ENCODE data around the gene GSTK1. TPM values are rescaled to one million over a fixed set of nuclear protein-coding genes. Genes with fewer than 3 reads are reported as not detected.

The GSTK1 gene
- polyA plus RNA-seq, 1 donor (not counting 4 experiments of a cell fraction or from before 2014, with no cell fraction given), result 133 TPM

- FAIRE-seq (no peak), DNase-seq (ENCODE audit: low read depth, low spot score) (no peak)
- no peak overlapping the region for H3K27ac ChIP-seq (ENCODE audit: control insufficient read depth, insufficient read depth, low read length)
- no peaks in the 10 kb centered on the region for H3K79me2 ChIP-seq (ENCODE audit: control insufficient read depth, insufficient read depth, low read length)
- H3K9ac ChIP-seq (ENCODE audit: control insufficient read depth, extremely low read depth, insufficient read depth, low read length), result no peak overlapping the region
- no peak overlapping the region for H3K4me3 ChIP-seq (ENCODE audit: control insufficient read depth in 2 of 3, extremely low read depth in 1 of 3, insufficient read depth in 2 of 3, low read depth in 1 of 3, low read length in 3 of 3)
- peaks cover 11% of the 10 kb centered on the region for H3K27me3 ChIP-seq (ENCODE audit: control insufficient read depth, extremely low read depth, insufficient read depth, low read length)
- H2AFZ ChIP-seq (ENCODE audit: control insufficient read depth, low read length), result no peak overlapping the region
- no peak overlapping the region for H3K4me2 ChIP-seq (ENCODE audit: control insufficient read depth, extremely low read depth, insufficient read depth, low read depth, low read length)
- H3K4me1 ChIP-seq (ENCODE audit: control insufficient read depth, extremely low read depth, insufficient read depth, low read length), result no peaks in the 10 kb centered on the region
- H3K36me3 ChIP-seq (ENCODE audit: control insufficient read depth in 2 of 2, extremely low read depth in 1 of 2, insufficient read depth in 2 of 2, low read length in 2 of 2), result no peaks in the 10 kb centered on the region
- dilution Hi-C loops (cut with MboI; ENCODE audit: extremely low pct_ligation_motif_present, low sequenced_read_pairs), result loop anchor here (25.0 kb wide), 1 partner anchor 409 kb away; no protein-coding TSS in a partner anchor
- no peaks in the 10 kb centered on the region for H3K9me3 ChIP-seq (ENCODE audit: control insufficient read depth, low read depth, low read length)
- H3K9me1 ChIP-seq (ENCODE audit: control insufficient read depth, extremely low read depth, insufficient read depth, low read length), result no peaks in the 10 kb centered on the region
- no peak for TF ChIP-seq EZH2 (IDR thresholded peaks at IDR 0.05; ENCODE audit: low read length)
- TF ChIP-seq, protein P1, sequence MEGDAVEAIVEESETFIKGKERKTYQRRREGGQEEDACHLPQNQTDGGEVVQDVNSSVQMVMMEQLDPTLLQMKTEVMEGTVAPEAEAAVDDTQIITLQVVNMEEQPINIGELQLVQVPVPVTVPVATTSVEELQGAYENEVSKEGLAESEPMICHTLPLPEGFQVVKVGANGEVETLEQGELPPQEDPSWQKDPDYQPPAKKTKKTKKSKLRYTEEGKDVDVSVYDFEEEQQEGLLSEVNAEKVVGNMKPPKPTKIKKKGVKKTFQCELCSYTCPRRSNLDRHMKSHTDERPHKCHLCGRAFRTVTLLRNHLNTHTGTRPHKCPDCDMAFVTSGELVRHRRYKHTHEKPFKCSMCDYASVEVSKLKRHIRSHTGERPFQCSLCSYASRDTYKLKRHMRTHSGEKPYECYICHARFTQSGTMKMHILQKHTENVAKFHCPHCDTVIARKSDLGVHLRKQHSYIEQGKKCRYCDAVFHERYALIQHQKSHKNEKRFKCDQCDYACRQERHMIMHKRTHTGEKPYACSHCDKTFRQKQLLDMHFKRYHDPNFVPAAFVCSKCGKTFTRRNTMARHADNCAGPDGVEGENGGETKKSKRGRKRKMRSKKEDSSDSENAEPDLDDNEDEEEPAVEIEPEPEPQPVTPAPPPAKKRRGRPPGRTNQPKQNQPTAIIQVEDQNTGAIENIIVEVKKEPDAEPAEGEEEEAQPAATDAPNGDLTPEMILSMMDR (optimal IDR thresholded peaks at IDR 0.05 in 1 of 3, IDR thresholded peaks at IDR 0.05 in 1 of 3, conservative IDR thresholded peaks at IDR 0.05 in 1 of 3; ENCODE audit: extremely low read depth in 1 of 3, insufficient read depth in 2 of 3, low read length in 3 of 3), result no peak
- no peaks in the 10 kb centered on the region for H4K20me1 ChIP-seq (ENCODE audit: control insufficient read depth, extremely low read depth, insufficient read depth, low read length)
Observed at GRCh38 chr7:143221286-143221685, 42.0 kb upstream of the GSTK1 start.

GRCh38 chr7:143221737-143222136 lies 41.5 kb upstream of the GSTK1 start, which contains the start of gene TAS2R40:
Gene TAS2R40 (plus strand): TSS chr7:143222037. CDS start chr7:143222079, 42 bp downstream.
- Histone ChIP-seq H3K4me2 (ENCODE audit: control insufficient read depth, extremely low read depth, insufficient read depth, low read depth, low read length) (no peak within 1 kb of the TSS), H3K27me3 (ENCODE audit: control insufficient read depth, extremely low read depth, insufficient read depth, low read length) (peaks cover 11% of the 10 kb centered on the region), H3K4me3 (ENCODE audit: control insufficient read depth in 2 of 3, extremely low read depth in 1 of 3, insufficient read depth in 2 of 3, low read depth in 1 of 3, low read length in 3 of 3) (no peak within 1 kb of the TSS), H3K9me3 (ENCODE audit: control insufficient read depth, low read depth, low read length) (no peaks in the 10 kb centered on the region), H3K27ac (ENCODE audit: control insufficient read depth, insufficient read depth, low read length) (no peak within 1 kb of the TSS), H3K4me1 (ENCODE audit: control insufficient read depth, extremely low read depth, insufficient read depth, low read length) (no peaks in the 10 kb centered on the region), H3K36me3 (ENCODE audit: control insufficient read depth in 2 of 2, extremely low read depth in 1 of 2, insufficient read depth in 2 of 2, low read length in 2 of 2) (no peaks in the 10 kb centered on the region), H2AFZ (ENCODE audit: control insufficient read depth, low read length) (no peak within 1 kb of the TSS), H3K9ac (ENCODE audit: control insufficient read depth, extremely low read depth, insufficient read depth, low read length) (no peak within 1 kb of the TSS), H4K20me1 (ENCODE audit: control insufficient read depth, extremely low read depth, insufficient read depth, low read length) (no peaks in the 10 kb centered on the region), H3K79me2 (ENCODE audit: control insufficient read depth, insufficient read depth, low read length) (no peaks in the 10 kb centered on the region), H3K9me1 (ENCODE audit: control insufficient read depth, extremely low read depth, insufficient read depth, low read length) (no peaks in the 10 kb centered on the region)
- dilution Hi-C loops (cut with MboI; ENCODE audit: extremely low pct_ligation_motif_present, low sequenced_read_pairs), result loop anchor here (25.0 kb wide), 1 partner anchor 409 kb away; no protein-coding TSS in a partner anchor
- no peak for TF ChIP-seq EZH2 (IDR thresholded peaks at IDR 0.05; ENCODE audit: low read length)
- TF ChIP-seq, protein P1 (optimal IDR thresholded peaks at IDR 0.05 in 1 of 3, IDR thresholded peaks at IDR 0.05 in 1 of 3, conservative IDR thresholded peaks at IDR 0.05 in 1 of 3; ENCODE audit: extremely low read depth in 1 of 3, insufficient read depth in 2 of 3, low read length in 3 of 3), result no peak
- FAIRE-seq, result no peak
- DNase-seq (ENCODE audit: low read depth, low spot score), result no peak
